Measurements from ENCODE around the gene PGM2.

DNA sequence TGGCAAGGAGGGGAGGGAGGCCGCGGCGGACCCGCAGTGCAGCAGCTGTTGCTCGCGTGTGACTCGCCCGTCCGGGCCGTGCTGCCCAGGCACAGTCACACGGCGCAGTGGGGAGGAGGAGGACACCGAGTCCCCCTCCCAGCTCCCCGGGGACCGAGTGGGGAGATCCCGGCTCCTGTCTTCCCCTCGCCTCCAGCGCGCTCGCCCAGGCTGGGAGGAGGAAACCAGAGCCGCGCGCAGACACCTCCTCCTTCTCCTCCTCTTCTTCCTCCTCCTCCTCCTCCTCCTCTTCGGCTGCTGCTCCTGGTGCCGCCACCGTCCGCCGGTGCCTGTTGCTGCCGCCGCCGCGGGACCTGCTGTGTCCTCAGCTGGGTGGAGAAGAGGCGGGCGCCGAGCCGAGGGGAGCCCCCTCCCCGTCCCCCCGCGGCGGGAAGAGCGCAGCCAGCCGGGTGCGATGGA lies 64.3 kb downstream of the PGM2 start, which contains the start of gene TBC1D1:
- peak in 1 of 2 donors; percentile 10 for TF ChIP-seq POLR2A (IDR thresholded peaks at IDR 0.05)
- TF ChIP-seq, protein P1, sequence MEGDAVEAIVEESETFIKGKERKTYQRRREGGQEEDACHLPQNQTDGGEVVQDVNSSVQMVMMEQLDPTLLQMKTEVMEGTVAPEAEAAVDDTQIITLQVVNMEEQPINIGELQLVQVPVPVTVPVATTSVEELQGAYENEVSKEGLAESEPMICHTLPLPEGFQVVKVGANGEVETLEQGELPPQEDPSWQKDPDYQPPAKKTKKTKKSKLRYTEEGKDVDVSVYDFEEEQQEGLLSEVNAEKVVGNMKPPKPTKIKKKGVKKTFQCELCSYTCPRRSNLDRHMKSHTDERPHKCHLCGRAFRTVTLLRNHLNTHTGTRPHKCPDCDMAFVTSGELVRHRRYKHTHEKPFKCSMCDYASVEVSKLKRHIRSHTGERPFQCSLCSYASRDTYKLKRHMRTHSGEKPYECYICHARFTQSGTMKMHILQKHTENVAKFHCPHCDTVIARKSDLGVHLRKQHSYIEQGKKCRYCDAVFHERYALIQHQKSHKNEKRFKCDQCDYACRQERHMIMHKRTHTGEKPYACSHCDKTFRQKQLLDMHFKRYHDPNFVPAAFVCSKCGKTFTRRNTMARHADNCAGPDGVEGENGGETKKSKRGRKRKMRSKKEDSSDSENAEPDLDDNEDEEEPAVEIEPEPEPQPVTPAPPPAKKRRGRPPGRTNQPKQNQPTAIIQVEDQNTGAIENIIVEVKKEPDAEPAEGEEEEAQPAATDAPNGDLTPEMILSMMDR (IDR thresholded peaks at IDR 0.05): no peak
